GM21423 (cell line): Measurements from ENCODE around the gene TNN.
"Not testable (repeated sequence)": the region's sequence is repeated elsewhere in the genome, so short reads cannot be mapped to it uniquely, and the experiment has no call there.

Experiments used
- ATAC-seq: cut with Tn5 transposase; IDR thresholded peaks from one replicate; pipeline ENCODE4 v1.9.1; 2021; ENCODE audit warnings: mild to moderate bottlenecking, moderate library complexity; ENCODE audit not compliant: unreplicated experiment

TNN gene

DNA sequence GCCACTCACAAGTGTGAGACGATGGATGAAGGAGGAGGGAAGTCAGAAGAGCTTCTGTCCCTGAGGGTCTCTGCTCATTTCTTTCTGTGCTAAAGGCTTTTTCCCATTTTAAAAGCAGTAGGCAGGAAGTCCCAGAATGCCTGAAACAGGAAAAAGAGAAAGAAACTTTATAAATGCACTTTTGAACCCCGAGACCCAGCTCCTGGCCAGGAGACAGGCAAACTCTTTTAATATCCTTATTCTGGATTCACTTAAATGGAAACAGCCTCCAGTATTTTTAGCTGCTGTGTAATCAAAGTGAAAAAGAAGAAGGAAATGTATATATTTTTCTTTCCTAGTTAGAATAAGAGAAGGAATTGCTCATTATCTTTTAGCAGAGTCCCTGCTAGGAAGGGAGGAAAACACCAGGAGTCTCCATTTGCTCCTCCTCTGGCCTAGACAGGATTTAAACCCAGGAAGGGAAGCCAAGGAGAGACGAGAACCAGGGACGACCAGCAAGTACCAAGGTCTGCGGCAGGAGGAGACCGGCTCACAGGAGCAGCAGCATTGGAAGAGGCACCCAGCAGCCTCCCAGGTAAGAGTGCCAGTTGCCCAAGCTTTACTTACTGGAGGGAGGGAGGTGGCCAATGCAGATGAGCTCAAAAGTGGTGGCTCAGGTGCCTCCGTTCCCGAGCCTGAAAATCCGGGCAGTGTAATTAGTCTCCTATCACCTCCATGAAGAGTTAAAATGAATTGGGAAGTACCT is at the start of gene TNN:
TSS of gene TNN (plus strand) at position 472 of the 745 bp plus-strand sequence. CDS start 9,586 bp downstream, outside the sequence.
- ATAC-seq, result no peak

DNA sequence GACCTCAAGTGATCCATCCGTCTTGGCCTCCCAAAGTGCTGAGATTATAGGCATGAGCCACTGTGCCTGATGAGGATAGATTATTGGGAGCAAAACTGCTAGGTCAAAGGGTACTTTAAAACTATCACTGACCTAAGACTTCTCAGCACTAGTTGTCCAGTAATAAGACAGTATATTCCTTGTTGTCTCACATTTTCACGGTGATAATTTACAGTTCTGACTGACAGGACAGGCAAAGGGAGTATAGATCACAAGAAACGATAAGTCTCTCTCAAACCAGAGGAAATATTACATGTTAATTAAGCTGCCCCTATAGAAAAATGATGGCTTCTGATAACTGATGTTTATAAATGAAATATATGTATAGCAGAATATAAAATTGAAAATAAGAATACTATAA is 48.1 kb upstream of the TNN start:
- ATAC-seq, result no peak

- peak; percentile 94 for ATAC-seq
Measured at GRCh38 chr1:175023043-175023921, 44.4 kb upstream of the TNN start, which contains the start of gene MRPS14. Gene MRPS14, minus strand, starts transcription at chr1:175023425. Its CDS starts 17 bp downstream, at chr1:175023408.

GRCh38 chr1:175023922-175024242 is 43.8 kb upstream of the TNN start:
- not testable (repeated sequence) for ATAC-seq

GRCh38 chr1:175024773-175025172 is 42.9 kb upstream of the TNN start:
- ATAC-seq, result no peak

DNA sequence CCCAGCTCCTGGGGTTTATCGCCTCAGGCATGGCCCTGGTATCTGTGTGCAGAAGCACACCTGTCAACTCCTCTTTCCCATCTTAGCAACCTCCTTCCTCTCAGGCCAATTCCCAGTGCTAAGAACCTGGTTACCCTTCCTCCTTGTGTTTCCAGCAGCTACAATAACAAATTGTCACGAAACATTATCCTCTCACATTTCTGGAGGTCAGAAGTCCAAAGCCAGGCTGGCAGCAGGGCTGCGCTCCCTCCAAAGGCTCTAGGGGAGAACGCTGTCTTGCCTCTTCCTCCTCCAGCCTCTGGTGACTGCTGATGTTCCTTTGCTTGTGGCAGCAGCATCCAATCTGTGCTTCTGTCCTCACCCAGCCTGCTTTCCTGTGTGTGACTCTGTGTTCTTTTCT is 33.7 kb upstream of the TNN start:
- ATAC-seq, result no peak

GRCh38 chr1:175034775-175035174 is 32.9 kb upstream of the TNN start:
- ATAC-seq, result no peak

- ATAC-seq, result no peak
Measured at GRCh38 chr1:175035865-175036264, 31.8 kb upstream of the TNN start.

DNA sequence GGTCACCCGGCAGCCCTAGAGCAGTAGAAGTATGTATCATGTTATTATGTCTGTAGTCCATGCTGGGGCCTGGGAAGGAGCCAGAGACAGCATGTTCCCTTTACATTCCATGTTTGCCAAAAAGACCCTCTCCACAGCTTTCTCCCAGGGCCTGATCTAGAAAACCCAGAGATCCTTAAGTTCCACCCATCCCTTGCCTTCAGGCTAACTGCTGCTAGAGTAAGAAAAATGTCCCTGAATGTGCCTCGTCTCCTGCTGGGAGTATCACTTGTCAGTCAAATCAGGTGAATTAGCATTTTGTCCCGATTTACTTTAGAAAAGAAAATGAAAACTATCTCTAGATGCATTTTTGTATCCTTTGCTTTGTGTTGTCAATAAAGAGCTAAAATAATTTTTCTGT is 31.2 kb upstream of the TNN start:
- ATAC-seq, result no peak

- ATAC-seq, result no peak
Measured at GRCh38 chr1:175037416-175037815, 30.2 kb upstream of the TNN start.

- no peak for ATAC-seq
Measured at GRCh38 chr1:175040324-175040879, 27.2 kb upstream of the TNN start.

DNA sequence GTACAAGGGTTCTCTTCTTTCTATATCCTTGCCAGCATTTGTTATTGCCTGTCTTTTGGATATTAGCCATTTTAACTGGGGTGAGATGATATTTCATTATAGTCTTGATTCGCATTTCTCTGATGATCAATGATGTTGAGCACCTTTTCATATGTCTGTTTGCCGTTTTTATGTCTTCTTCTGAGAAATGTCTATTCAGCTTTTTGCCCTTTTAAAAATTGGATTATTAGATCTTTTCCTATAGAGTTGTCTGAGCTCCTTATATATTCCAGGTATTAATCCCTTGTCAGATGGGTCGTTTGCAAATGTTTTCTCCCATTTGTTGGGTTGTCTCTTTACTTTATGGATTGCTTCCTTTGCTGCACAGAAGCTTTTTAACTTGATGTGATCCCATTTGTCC is 25.0 kb upstream of the TNN start:
- no peak for ATAC-seq

- ATAC-seq, result no peak
Measured at GRCh38 chr1:175043824-175044223, 23.8 kb upstream of the TNN start.

- not testable (repeated sequence) for ATAC-seq
Measured at GRCh38 chr1:175044591-175044990, 23.0 kb upstream of the TNN start.

- no peak for ATAC-seq
Measured at GRCh38 chr1:175045097-175045496, 22.5 kb upstream of the TNN start.

DNA sequence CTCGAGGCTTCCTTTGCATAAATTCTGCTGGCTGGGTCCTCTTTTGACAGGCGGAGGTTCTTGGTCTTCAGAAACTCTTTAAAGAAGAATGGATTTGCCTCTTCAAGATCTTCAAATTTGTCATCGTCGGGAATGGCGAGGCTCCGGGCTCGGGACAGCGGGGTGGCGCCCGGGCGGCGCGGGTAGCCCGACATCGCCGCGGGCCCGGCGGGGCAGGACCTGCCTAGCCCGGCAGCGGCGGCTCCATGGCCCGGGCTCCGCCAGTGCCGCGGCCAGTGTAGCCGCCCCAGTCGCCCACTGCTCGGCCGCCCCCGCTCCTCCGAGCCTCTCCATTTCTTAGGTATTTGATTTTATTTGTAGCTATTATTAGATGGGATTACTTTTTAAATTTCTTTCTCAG is 22.1 kb upstream of the TNN start:
- no peak for ATAC-seq

DNA sequence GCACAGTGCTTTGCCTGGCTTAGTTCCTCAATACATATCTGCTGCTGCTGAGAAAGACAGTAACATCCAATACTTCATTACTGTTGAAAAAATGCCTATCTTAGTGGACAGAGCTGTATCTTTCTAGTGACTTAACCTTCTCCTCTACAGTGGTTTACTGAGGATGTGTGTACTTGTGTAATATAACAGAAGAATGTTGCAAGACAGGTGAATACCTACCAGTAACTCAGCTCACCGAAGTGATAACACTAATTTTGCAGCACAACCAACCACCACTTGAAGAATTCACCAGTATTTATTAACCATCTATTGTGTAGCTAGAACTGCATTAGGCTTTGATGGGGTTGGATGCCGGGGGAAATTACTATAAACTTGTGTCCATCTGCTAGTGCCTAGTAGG is 16.6 kb upstream of the TNN start:
- ATAC-seq, result no peak

DNA sequence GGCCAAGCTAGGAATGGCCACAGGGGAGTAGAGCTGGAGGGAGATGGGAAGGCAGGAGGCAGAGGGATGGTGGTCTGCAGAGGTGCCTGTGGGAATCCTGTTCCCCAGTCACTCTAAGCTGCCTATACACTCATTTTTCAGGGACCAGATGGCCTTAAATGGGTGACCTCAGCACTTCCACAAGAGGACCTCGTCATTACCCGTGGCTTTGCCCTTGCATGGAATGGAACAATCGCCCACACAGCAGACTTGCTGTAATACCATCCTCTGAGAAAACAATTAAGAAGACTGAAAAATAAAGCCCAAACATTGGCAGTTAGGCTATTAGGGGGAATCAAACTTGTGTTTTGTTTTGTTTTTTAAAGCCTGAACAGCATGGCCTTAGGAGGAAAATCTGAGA is 12.9 kb upstream of the TNN start:
- ATAC-seq, result no peak

DNA sequence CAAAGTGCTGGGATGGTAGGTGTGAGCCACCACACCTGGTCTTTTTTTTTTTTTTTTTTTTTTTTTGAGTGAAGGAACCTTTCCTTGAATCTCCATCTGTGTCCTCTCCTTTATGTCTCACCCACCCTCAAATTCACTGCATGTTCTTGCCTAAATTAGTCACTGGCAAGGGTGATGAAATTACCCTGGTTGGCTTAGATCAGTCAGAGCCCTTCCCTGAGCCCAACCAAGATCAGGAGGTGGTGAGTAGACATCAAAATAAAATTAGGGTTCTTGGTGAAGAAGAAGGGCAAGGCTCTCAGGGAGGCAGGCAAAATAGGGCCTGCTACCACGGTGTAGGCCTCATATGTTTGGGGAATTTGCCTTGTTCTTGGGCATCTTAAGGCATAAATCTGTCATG is 5.3 kb upstream of the TNN start:
- ATAC-seq, result no peak

DNA sequence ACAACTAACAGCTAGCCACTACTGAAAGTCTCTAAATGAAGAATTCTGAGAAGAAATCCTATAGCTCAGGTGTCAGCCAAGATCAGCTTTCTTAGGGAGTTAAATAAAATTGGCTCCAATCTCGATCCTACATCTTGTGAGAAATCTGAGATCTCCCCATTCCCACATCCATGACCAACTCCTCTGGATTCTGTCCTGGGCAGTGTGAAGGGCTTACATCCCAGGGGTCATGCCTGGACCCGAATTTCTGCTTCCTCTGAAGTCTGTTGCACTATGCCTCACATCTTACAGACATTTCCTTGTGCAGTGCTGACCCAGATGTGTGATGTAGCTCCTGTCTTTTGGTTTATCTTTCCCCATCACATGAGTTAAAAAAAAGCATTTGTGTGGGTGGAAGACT is 4.8 kb upstream of the TNN start:
- no peak for ATAC-seq

DNA sequence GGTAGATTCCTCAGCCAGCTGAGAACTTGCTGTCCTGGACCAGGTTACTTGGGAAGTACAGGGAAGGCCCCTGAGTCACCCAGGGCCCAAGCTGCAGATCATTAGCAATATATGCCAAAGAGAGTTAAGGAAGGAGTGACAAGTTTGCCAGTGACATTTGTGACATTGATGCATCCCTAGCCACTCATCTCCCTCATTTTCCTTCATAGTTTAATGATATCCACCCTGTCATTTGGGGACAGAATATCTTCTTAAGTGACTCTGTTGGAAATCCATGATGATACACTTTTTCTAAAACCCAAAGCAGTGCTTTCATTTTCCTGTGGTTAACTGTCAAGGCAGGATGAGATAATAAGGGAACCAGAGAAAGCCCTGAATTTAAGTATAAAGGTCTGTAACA is 3.2 kb downstream of the TNN start:
- no peak for ATAC-seq
